ENCODE data around the gene CTBP1.

Gene CTBP1

DNA sequence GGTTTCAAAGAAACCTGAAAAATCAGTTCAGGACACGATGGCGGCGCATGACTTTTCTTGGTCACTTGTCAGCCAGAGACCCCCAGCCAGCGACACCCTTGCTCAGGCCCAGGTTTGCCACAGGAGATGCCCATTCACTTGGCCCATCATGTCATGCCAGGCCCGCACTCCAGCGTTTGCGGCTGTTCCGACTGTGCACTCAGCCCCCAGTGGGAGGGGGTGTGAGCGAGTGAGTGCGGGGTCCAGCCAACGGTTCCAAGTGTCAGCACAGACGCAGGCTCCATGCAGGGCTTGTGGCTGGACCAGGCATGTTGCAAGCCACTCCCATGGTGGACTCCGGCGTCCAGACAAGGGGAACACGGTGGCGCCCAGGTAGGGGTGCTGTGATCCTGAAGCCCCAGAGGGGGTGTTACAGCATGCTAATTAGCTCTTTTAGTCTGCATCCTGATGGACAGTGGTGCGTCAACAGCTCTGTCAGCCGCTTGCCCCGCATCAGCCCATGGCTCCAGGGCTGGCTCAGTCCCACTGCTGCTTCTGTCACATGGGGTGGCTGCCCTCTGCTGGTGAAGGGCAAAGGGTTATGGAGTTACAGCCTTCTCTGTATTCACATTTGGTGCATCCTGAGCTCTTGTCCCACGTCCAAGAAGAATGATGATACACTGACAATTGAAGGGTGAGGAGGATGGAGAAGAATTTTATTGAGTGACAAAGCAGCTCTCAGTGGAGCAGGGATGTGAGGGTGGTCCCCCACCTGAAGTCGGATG is 37.0 kb upstream of the CTBP1 start:
- Histone ChIP-seq H3K4ac (ENCODE audit: low read depth, low read length) (no peak overlapping the region), H3K79me1 (ENCODE audit: low read length) (peaks cover 12% of the 10 kb centered on the region), H3K4me3 (ENCODE audit: low read depth, low read length) (no peak overlapping the region), H3K9ac (ENCODE audit: low read length) (no peak overlapping the region), H3K36me3 (ENCODE audit: control insufficient read depth in 1 of 2, insufficient read depth in 2 of 2, low read length in 2 of 2) (no peaks in the 10 kb centered on the region), H4K8ac (ENCODE audit: low read depth, low read length) (no peak overlapping the region), H3K9me3 (ENCODE audit: insufficient read depth, low read depth, low read length) (peaks cover 15% of the 10 kb centered on the region), H3K79me2 (ENCODE audit: control insufficient read depth, insufficient read depth, low read length, poor library complexity) (peaks cover 16% of the 10 kb centered on the region), H3K4me2 (ENCODE audit: low read length) (no peak overlapping the region), H4K12ac (ENCODE audit: low read depth, low read length) (no peak overlapping the region), H2BK12ac (ENCODE audit: low read length) (no peak overlapping the region), H3K23ac (ENCODE audit: low read length) (no peak overlapping the region), H3K18ac (ENCODE audit: low read length) (no peak overlapping the region), H2AFZ (ENCODE audit: insufficient read depth, low read length, poor library complexity) (no peak overlapping the region), H2BK5ac (ENCODE audit: low read depth, low read length, poor library complexity) (no peak overlapping the region), H4K91ac (ENCODE audit: low read depth, low read length) (no peak overlapping the region), H3K4me1 (ENCODE audit: control insufficient read depth in 1 of 2, insufficient read depth in 2 of 2, low read length in 2 of 2) (peaks cover 4 to 7% of the 10 kb centered on the region in 2 experiments), H2BK120ac (ENCODE audit: insufficient read depth, low read length, poor library complexity) (no peak overlapping the region), H3K14ac (ENCODE audit: low read length) (no peak overlapping the region), H3K27me3 (ENCODE audit: insufficient read depth, low read length) (no peaks in the 10 kb centered on the region), H3K27ac (ENCODE audit: low read depth, low read length) (no peak overlapping the region), H2AK5ac (ENCODE audit: low read length) (no peak overlapping the region)
- WGBS (ENCODE audit: extremely low coverage, insufficient coverage, insufficient read length): no CpG with 5 or more reads among the region's 21 CpGs
- DNase-seq: peak in 1 of 2 donors; percentile 18

GRCh38 chr4:1285151-1285789 is 36.3 kb upstream of the CTBP1 start:
- no CpG with 5 or more reads among the region's 11 CpGs for WGBS (ENCODE audit: extremely low coverage, insufficient coverage, insufficient read length)
- Histone ChIP-seq H3K4me1 (ENCODE audit: control insufficient read depth in 1 of 2, insufficient read depth in 2 of 2, low read length in 2 of 2) (peaks cover 0 to 2% of the 10 kb centered on the region in 2 experiments), H3K9ac (ENCODE audit: low read length) (no peak overlapping the region), H3K27ac (ENCODE audit: low read depth, low read length) (no peak overlapping the region), H3K79me1 (ENCODE audit: low read length) (peaks cover 9% of the 10 kb centered on the region), H3K14ac (ENCODE audit: low read length) (no peak overlapping the region), H4K8ac (ENCODE audit: low read depth, low read length) (no peak overlapping the region), H2AK5ac (ENCODE audit: low read length) (no peak overlapping the region), H2BK12ac (ENCODE audit: low read length) (no peak overlapping the region), H3K9me3 (ENCODE audit: insufficient read depth, low read depth, low read length) (peaks cover 20% of the 10 kb centered on the region), H2BK120ac (ENCODE audit: insufficient read depth, low read length, poor library complexity) (no peak overlapping the region), H3K23ac (ENCODE audit: low read length) (no peak overlapping the region), H3K4ac (ENCODE audit: low read depth, low read length) (no peak overlapping the region), H3K4me2 (ENCODE audit: low read length) (no peak overlapping the region), H3K4me3 (ENCODE audit: low read depth, low read length) (no peak overlapping the region), H2BK5ac (ENCODE audit: low read depth, low read length, poor library complexity) (no peak overlapping the region), H2AFZ (ENCODE audit: insufficient read depth, low read length, poor library complexity) (no peak overlapping the region), H4K12ac (ENCODE audit: low read depth, low read length) (no peak overlapping the region), H3K79me2 (ENCODE audit: control insufficient read depth, insufficient read depth, low read length, poor library complexity) (peaks cover 9% of the 10 kb centered on the region), H3K36me3 (ENCODE audit: control insufficient read depth in 1 of 2, insufficient read depth in 2 of 2, low read length in 2 of 2) (no peaks in the 10 kb centered on the region), H3K18ac (ENCODE audit: low read length) (no peak overlapping the region), H4K91ac (ENCODE audit: low read depth, low read length) (no peak overlapping the region), H3K27me3 (ENCODE audit: insufficient read depth, low read length) (no peaks in the 10 kb centered on the region)
- no peak for DNase-seq

GRCh38 chr4:1283711-1284110 is 34.8 kb upstream of the CTBP1 start:
- peaks cover 26% of the 10 kb centered on the region for H3K9me3 ChIP-seq (ENCODE audit: insufficient read depth, low read depth, low read length)
- H3K27me3 ChIP-seq (ENCODE audit: insufficient read depth, low read length): no peaks in the 10 kb centered on the region
- H2BK12ac ChIP-seq (ENCODE audit: low read length): no peak overlapping the region
- no peaks in the 10 kb centered on the region for H3K79me2 ChIP-seq (ENCODE audit: control insufficient read depth, insufficient read depth, low read length, poor library complexity)
- no peak overlapping the region for H3K18ac ChIP-seq (ENCODE audit: low read length)
- no peak overlapping the region for H2BK5ac ChIP-seq (ENCODE audit: low read depth, low read length, poor library complexity)
- no peak overlapping the region for H2AK5ac ChIP-seq (ENCODE audit: low read length)
- H3K9ac ChIP-seq (ENCODE audit: low read length): no peak overlapping the region
- no peak overlapping the region for H3K14ac ChIP-seq (ENCODE audit: low read length)
- no peak overlapping the region for H4K8ac ChIP-seq (ENCODE audit: low read depth, low read length)
- H4K91ac ChIP-seq (ENCODE audit: low read depth, low read length): no peak overlapping the region
- H3K4ac ChIP-seq (ENCODE audit: low read depth, low read length): no peak overlapping the region
- no peak overlapping the region for H2BK120ac ChIP-seq (ENCODE audit: insufficient read depth, low read length, poor library complexity)
- no peaks in the 10 kb centered on the region for H3K79me1 ChIP-seq (ENCODE audit: low read length)
- WGBS (ENCODE audit: extremely low coverage, insufficient coverage, insufficient read length): no CpG with 5 or more reads among the region's 9 CpGs
- no peak overlapping the region for H2AFZ ChIP-seq (ENCODE audit: insufficient read depth, low read length, poor library complexity)
- H3K23ac ChIP-seq (ENCODE audit: low read length): no peak overlapping the region
- no peaks in the 10 kb centered on the region for H3K4me1 ChIP-seq (ENCODE audit: control insufficient read depth in 1 of 2, insufficient read depth in 2 of 2, low read length in 2 of 2)
- H3K4me3 ChIP-seq (ENCODE audit: low read depth, low read length): no peak overlapping the region
- DNase-seq: no peak
- H4K12ac ChIP-seq (ENCODE audit: low read depth, low read length): no peak overlapping the region
- H3K4me2 ChIP-seq (ENCODE audit: low read length): no peak overlapping the region
- no peak overlapping the region for H3K27ac ChIP-seq (ENCODE audit: low read depth, low read length)
- H3K36me3 ChIP-seq (ENCODE audit: control insufficient read depth in 1 of 2, insufficient read depth in 2 of 2, low read length in 2 of 2): no peaks in the 10 kb centered on the region

GRCh38 chr4:1279253-1279652 is 30.3 kb upstream of the CTBP1 start:
- H2AFZ ChIP-seq (ENCODE audit: insufficient read depth, low read length, poor library complexity): no peak overlapping the region
- H3K4me2 ChIP-seq (ENCODE audit: low read length): no peak overlapping the region
- no CpG with 5 or more reads among the region's 10 CpGs for WGBS (ENCODE audit: extremely low coverage, insufficient coverage, insufficient read length)
- no peaks in the 10 kb centered on the region for H3K36me3 ChIP-seq (ENCODE audit: control insufficient read depth in 1 of 2, insufficient read depth in 2 of 2, low read length in 2 of 2)
- no peak overlapping the region for H2AK5ac ChIP-seq (ENCODE audit: low read length)
- no peaks in the 10 kb centered on the region for H3K79me2 ChIP-seq (ENCODE audit: control insufficient read depth, insufficient read depth, low read length, poor library complexity)
- no peak overlapping the region for H4K12ac ChIP-seq (ENCODE audit: low read depth, low read length)
- H3K14ac ChIP-seq (ENCODE audit: low read length): no peak overlapping the region
- H3K4me1 ChIP-seq (ENCODE audit: control insufficient read depth in 1 of 2, insufficient read depth in 2 of 2, low read length in 2 of 2): no peaks in the 10 kb centered on the region
- no peaks in the 10 kb centered on the region for H3K27me3 ChIP-seq (ENCODE audit: insufficient read depth, low read length)
- peak overlapping the region; percentile 23 for H3K4me3 ChIP-seq (ENCODE audit: low read depth, low read length)
- no peak overlapping the region for H3K4ac ChIP-seq (ENCODE audit: low read depth, low read length)
- no peak for DNase-seq
- H4K8ac ChIP-seq (ENCODE audit: low read depth, low read length): no peak overlapping the region
- H2BK5ac ChIP-seq (ENCODE audit: low read depth, low read length, poor library complexity): no peak overlapping the region
- peaks cover 15% of the 10 kb centered on the region for H3K9me3 ChIP-seq (ENCODE audit: insufficient read depth, low read depth, low read length)
- H3K27ac ChIP-seq (ENCODE audit: low read depth, low read length): no peak overlapping the region
- no peak overlapping the region for H3K18ac ChIP-seq (ENCODE audit: low read length)
- peak overlapping the region; percentile 25 for H3K23ac ChIP-seq (ENCODE audit: low read length)
- H3K79me1 ChIP-seq (ENCODE audit: low read length): no peaks in the 10 kb centered on the region
- no peak overlapping the region for H2BK12ac ChIP-seq (ENCODE audit: low read length)
- no peak overlapping the region for H3K9ac ChIP-seq (ENCODE audit: low read length)
- H2BK120ac ChIP-seq (ENCODE audit: insufficient read depth, low read length, poor library complexity): no peak overlapping the region
- H4K91ac ChIP-seq (ENCODE audit: low read depth, low read length): no peak overlapping the region

Measured in trophoblast cell (in vitro differentiated cells and primary cell).